Measurements from ENCODE around the gene NKX2-2.

DNA sequence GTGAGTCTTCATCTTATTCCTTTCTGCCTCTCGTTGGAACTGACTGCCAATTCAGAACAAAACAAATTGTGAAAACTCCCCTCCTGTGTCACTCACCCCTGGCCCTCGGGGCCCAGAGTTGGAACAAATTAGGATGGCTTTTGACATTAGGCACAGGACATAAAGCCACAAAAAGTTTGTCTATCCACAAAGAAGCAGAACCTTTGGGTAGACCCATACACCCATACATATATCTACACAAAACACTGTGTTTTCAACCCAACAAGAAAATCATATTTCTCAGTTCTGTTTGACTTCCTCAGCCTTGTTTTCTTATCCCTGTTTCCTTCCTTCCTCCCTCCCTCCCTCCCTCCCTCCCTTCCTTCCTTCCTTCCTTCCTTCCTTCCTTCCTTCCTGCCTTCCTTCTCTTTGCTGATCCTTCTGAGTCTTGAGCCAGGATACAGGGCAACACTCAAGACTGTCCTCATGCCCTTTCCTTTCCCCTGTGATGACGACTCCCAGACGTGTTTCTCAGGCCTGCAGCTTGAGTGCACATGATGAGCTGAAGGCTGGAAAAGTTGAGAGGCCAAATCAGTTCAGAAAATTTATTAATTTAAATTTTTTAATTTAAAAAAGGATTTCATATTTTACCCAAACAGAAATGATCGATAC lies 41.7 kb upstream of the NKX2-2 start:
- TF ChIP-seq, protein P1, sequence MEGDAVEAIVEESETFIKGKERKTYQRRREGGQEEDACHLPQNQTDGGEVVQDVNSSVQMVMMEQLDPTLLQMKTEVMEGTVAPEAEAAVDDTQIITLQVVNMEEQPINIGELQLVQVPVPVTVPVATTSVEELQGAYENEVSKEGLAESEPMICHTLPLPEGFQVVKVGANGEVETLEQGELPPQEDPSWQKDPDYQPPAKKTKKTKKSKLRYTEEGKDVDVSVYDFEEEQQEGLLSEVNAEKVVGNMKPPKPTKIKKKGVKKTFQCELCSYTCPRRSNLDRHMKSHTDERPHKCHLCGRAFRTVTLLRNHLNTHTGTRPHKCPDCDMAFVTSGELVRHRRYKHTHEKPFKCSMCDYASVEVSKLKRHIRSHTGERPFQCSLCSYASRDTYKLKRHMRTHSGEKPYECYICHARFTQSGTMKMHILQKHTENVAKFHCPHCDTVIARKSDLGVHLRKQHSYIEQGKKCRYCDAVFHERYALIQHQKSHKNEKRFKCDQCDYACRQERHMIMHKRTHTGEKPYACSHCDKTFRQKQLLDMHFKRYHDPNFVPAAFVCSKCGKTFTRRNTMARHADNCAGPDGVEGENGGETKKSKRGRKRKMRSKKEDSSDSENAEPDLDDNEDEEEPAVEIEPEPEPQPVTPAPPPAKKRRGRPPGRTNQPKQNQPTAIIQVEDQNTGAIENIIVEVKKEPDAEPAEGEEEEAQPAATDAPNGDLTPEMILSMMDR (IDR thresholded peaks at IDR 0.05), result no peak
- no peak for TF ChIP-seq POLR2A (IDR thresholded peaks at IDR 0.05)
